Lung (tissue), 12 donors: ENCODE results near the gene GOLGA3. TPM values are rescaled to one million over a fixed set of nuclear protein-coding genes. Genes with fewer than 3 reads are reported as not detected.

Experiments used
- ATAC-seq: fragments of 200-7000 bp; cut with Tn5 transposase; one replicate; pipeline ENCODE4 v1.9.1; 2020; ENCODE audit warnings: moderate number of reproducible peaks; ENCODE audit not compliant: insufficient read depth, low FRiP score
- DNase-seq, 3 donors: peaks; one replicate each; pipeline ENCODE4 v3.0.0-alpha.2; 2013 to 2017
- H3K27ac ChIP-seq, 2 donors: one replicate each; pipeline ENCODE4 v1.5.1; 2013; ENCODE audit warnings: mild to moderate bottlenecking in 2 of 2, moderate library complexity in 2 of 2, control low read depth in 1 of 2, inconsistent platforms in 1 of 2, low read depth in 1 of 2, low read length in 1 of 2
- H3K27me3 ChIP-seq, 3 donors: one replicate each; pipeline ENCODE4 v1.5.1; 2013; ENCODE audit warnings: low read length in 2 of 3; ENCODE audit not compliant: control insufficient read depth in 3 of 3, insufficient read depth in 3 of 3
- H3K36me3 ChIP-seq, 4 donors: one replicate each; pipeline ENCODE4 v1.5.1; 2013; ENCODE audit warnings: low read length in 4 of 4, mild to moderate bottlenecking in 1 of 4, moderate library complexity in 1 of 4; ENCODE audit not compliant: control insufficient read depth in 4 of 4, insufficient read depth in 4 of 4
- H3K4me1 ChIP-seq, 5 donors: one replicate each; pipeline ENCODE4 v1.5.1; 2013; ENCODE audit warnings: low read length in 5 of 5, mild to moderate bottlenecking in 2 of 5, moderate library complexity in 1 of 5; ENCODE audit not compliant: control insufficient read depth in 5 of 5, insufficient read depth in 5 of 5
- H3K4me3 ChIP-seq: one replicate; pipeline ENCODE4 v1.5.1; 2013; ENCODE audit warnings: mild to moderate bottlenecking, control low read depth, moderate library complexity
- H3K9ac ChIP-seq, 2 donors: one replicate each; pipeline ENCODE4 v1.5.1; 2013; ENCODE audit warnings: low read length in 2 of 2, control low read depth in 1 of 2; ENCODE audit not compliant: insufficient read depth in 1 of 2
- H3K9me3 ChIP-seq, 4 donors: one replicate each; pipeline ENCODE4 v1.5.1; 2013; ENCODE audit warnings: low read length in 3 of 4, mild to moderate bottlenecking in 1 of 4, moderate library complexity in 1 of 4; ENCODE audit not compliant: control insufficient read depth in 4 of 4, insufficient read depth in 3 of 4
- WGBS, 2 donors: extraction: QIAGEN DNeasy Blood & Tissue Kit; methylation state at CpG; one replicate each; pipeline ENCODE4 v1.1.7; 2013; 5-methylcytosine and 5-hydroxymethylcytosine counted together
- polyA plus RNA-seq, 2 donors: library from polyadenylated mRNA; stranded (reverse); fragments of 200-250 nt; gene quantifications; one replicate each; pipeline ENCODE4 v1.2.1, GENCODE V29; 2013
- total RNA-seq, 2 donors: library from RNA; depleted of rRNA in 1 of 2; stranded (reverse); fragments of >200 nt in 1 of 2; gene quantifications; one replicate each; pipeline ENCODE4 v1.2.1, GENCODE V29; 2014 to 2021
- TF ChIP-seq, protein P1 (sequence below): IDR thresholded peaks from 2 replicates; pipeline ENCODE4 v1.5.1; 2012; ENCODE audit warnings: mild to moderate bottlenecking; ENCODE audit errors: control extremely low read depth, extremely low read depth
- donor health status: control.
- donor health status: control.
- donor health status: Bipolar disorder and iron deficiency.
- donor health status: healthy.
- donor health status: DM: yes; HTN: yes; CAD: no.

The GOLGA3 gene
- total and polyA plus RNA-seq, 4 donors: 17.5 to 81.1 (median 35.7) TPM

- H3K36me3 ChIP-seq: peaks cover 28 to 68% (median 47%) of the 10 kb centered on the region in 4 donors
- ATAC-seq: no peak
Observed at GRCh38 chr12:132746613-132747012, 82.1 kb downstream of the GOLGA3 start.

DNA sequence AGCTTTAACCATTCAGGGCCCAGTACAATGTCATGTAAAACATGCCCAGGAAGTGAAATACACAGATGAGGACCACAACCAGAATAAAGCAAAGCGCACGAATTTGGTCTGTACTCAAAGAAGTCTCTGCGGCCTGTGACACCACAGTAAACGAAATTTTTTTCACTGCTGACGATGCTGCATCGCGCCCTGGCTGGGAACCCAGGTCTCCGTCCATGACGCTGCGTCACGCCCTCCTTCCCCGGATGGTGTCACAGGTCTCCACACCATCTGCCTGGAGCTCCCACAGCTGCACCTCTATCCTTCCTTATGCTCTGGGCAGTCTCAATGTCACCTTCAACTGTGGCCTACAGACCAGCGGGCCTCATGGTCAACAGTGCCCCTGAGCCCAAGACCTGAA, 84.8 kb downstream of the GOLGA3 start:
- Histone ChIP-seq H3K36me3 (peaks cover 18 to 68% (median 50%) of the 10 kb centered on the region in 4 donors), H3K9me3 (no peaks in the 10 kb centered on the region), H3K4me3 (no peak overlapping the region), H3K27ac (no peak overlapping the region), H3K9ac (no peak overlapping the region), H3K27me3 (no peaks in the 10 kb centered on the region), H3K4me1 (no peaks in the 10 kb centered on the region)
- WGBS, 2 donors: 91 to 95% methylated on average over 13 of the region's 13 CpGs
- DNase-seq: no peak
- TF ChIP-seq, protein P1, sequence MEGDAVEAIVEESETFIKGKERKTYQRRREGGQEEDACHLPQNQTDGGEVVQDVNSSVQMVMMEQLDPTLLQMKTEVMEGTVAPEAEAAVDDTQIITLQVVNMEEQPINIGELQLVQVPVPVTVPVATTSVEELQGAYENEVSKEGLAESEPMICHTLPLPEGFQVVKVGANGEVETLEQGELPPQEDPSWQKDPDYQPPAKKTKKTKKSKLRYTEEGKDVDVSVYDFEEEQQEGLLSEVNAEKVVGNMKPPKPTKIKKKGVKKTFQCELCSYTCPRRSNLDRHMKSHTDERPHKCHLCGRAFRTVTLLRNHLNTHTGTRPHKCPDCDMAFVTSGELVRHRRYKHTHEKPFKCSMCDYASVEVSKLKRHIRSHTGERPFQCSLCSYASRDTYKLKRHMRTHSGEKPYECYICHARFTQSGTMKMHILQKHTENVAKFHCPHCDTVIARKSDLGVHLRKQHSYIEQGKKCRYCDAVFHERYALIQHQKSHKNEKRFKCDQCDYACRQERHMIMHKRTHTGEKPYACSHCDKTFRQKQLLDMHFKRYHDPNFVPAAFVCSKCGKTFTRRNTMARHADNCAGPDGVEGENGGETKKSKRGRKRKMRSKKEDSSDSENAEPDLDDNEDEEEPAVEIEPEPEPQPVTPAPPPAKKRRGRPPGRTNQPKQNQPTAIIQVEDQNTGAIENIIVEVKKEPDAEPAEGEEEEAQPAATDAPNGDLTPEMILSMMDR: no peak
- ATAC-seq: no peak

More at GRCh38 chr12:132746613-132747012, 82.1 kb downstream of the GOLGA3 start:
- H3K9ac ChIP-seq: no peak overlapping the region
- DNase-seq: no peak
- TF ChIP-seq, protein P1: no peak
- no peaks in the 10 kb centered on the region for H3K4me1 ChIP-seq
- H3K9me3 ChIP-seq: no peaks in the 10 kb centered on the region
- H3K4me3 ChIP-seq: no peak overlapping the region
- H3K27me3 ChIP-seq: no peaks in the 10 kb centered on the region
- no peak overlapping the region for H3K27ac ChIP-seq
- 97 to 98% methylated on average over 3 of the region's 3 CpGs for WGBS, 2 donors

DNA sequence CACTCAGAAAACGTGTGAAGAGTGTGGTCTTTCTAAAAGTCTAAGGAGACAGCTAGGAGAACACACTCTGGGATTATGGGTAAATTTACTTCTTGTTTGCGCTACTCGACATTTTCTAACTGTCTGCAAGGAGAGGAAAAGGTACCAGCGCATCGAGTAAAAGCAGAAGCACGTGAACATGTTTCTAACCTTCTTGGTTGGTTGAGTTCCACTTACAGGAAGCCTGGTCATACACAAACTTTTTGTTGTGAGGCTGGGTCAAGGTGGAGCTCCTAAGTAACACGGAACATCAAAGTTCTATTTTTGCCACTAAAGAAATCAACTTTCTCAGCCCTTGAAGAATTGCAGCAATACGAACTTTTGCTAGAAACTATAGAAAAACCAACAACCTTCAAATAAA, 87.0 kb downstream of the GOLGA3 start:
- H3K9ac ChIP-seq: no peak overlapping the region
- no peaks in the 10 kb centered on the region for H3K4me1 ChIP-seq
- no peaks in the 10 kb centered on the region for H3K9me3 ChIP-seq
- no peaks in the 10 kb centered on the region for H3K27me3 ChIP-seq
- WGBS, 2 donors: 76 to 86% methylated on average over 8 of the region's 8 CpGs
- H3K27ac ChIP-seq: no peak overlapping the region
- H3K36me3 ChIP-seq: peaks cover 15 to 60% (median 45%) of the 10 kb centered on the region in 4 donors
- DNase-seq: no peak
- H3K4me3 ChIP-seq: no peak overlapping the region
- TF ChIP-seq, protein P1: no peak
- ATAC-seq: no peak

DNA sequence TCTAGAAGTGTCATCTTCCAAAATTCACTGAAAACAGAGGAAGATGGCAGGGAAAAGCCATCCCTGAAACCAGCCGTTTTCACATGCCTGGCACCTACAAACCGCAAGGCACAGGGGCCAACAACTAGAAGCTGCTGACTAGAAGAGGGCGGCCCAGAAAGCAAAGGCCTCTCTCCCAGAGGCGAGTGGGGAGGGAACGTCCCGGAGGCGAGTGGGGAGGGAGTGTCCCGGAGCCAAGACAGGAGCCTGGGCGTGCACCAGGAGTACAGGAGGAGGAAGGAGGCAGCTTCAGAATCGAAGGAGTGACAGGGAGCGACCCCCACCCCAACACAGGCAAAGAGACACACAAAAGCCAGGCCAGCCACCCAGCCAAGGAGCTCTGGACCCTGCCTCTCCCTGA, 88.0 kb downstream of the GOLGA3 start:
- Histone ChIP-seq H3K9ac (no peak overlapping the region), H3K36me3 (peaks cover 17 to 62% (median 50%) of the 10 kb centered on the region in 4 donors), H3K27me3 (no peaks in the 10 kb centered on the region), H3K27ac (no peak overlapping the region), H3K4me3 (no peak overlapping the region), H3K9me3 (no peaks in the 10 kb centered on the region), H3K4me1 (no peaks in the 10 kb centered on the region)
- ATAC-seq (no peak), DNase-seq (no peak)
- 93 to 97% methylated on average over 11 of the region's 11 CpGs for whole genome bisulfite sequencing, 2 donors
- TF ChIP-seq, protein P1: no peak
